ENCODE measurements around the gene CCDC89.

CCDC89 gene

DNA sequence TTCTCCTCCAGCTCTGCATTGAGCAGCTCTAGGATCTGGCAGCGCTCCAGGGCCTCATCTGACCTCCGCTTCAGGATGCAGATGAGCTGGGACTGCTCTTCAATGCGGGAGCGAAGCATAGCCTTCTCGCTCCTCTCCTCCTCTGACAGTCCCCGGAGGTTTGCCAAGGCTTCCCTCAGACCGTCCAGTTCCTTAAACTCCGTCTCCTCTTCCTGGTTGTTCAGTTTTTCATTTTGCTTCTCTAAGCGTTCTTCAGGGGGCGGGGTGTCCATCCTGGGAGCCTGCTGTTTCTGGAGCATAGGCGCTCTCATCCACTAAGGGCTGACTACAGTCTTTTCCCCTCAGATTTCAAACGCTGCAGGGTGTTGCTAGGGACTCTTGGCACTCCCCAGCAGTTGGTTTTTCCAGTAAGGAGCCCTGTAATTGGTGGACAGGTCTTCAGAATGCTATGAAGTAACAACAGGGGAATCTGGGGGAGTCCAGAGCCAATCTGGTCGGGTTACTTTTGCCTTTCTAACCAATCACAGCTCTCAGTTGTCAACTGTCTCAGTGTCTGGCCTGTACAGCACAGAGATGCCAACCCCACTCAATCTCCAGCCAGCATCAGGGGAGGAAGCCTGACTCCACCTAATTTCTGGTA is at the start of gene CCDC89:
Gene CCDC89, minus strand, starts transcription at position 376 of the 640 bp plus-strand sequence. Its CDS starts 65 bp downstream, at position 311.
- peak; percentile 88 for DNase-seq

DNA sequence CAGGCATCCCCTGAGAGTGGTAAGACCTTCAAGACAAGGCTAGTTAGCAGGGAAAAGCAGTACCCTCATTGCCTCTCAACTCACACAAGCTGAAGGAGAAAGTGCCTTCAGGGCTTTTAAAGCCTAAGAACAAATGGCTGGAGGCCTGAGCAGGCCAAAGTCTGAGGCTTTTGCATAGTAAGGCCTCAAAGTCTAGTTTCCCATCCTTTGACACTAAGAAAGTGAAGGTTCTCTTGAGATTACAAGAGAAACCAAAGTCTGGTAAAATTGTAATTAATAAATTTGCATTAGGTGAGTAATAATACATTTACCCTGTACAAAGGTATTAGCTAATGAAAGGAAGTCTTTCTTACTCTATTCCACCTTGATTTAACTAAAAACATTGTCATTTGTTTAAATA is 47.0 kb upstream of the CCDC89 start:
- no peak for DNase-seq

DNA sequence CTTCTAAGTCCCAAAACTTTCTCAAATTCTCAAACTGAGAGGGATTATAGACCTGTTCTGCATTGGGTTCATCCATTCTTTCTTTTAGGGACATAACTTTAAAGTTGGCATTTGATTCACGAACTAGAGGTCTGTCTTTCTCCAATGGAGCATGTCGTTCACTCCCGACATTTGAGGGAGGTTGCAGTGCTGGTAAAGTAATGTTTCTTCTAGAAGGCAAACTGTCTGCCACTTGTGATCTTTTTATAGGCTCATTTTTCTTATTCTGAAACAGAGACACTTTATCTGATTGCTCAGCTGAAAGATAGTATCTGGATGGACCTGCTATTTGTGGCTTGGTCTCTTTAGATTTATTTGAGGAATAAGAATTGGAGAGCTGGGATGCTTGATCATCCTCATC is 40.4 kb upstream of the CCDC89 start:
- no peak for DNase-seq

DNA sequence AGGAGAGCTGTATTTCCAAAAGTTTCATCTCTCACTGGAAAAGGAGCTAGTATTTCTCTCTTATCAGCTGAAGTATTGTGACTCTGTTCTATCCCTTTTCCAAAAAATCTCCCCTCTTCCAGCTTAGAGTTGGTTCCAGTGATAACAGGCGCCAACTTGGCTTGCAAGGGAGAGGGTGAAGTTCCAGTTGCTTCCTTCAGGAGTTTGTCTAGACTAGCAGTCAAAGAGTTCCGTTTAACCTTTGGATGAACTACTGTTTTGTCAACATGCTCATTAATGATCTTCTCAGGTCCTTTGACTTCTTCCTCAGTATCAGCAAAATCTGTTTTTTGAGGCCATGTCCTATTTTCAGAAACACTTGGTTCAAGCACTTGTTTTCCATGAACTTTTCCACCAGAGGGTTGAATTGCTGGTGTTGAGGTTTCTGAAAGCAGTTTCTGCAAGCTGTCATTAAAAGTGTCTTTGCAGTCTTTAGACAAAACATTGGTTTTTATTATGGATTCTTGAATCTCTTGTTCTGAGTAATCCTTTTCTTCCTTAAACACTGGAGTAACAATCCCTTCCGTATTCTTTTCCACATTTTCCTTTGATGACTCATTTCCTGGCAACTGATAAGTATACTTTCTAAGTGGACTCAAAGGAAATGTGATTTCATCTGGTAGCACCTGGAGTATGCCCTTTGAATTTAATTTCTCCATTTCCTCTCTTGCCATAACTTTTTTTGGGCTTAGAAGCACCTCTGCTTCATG is 39.7 kb upstream of the CCDC89 start:
- DNase-seq: no peak

DNA sequence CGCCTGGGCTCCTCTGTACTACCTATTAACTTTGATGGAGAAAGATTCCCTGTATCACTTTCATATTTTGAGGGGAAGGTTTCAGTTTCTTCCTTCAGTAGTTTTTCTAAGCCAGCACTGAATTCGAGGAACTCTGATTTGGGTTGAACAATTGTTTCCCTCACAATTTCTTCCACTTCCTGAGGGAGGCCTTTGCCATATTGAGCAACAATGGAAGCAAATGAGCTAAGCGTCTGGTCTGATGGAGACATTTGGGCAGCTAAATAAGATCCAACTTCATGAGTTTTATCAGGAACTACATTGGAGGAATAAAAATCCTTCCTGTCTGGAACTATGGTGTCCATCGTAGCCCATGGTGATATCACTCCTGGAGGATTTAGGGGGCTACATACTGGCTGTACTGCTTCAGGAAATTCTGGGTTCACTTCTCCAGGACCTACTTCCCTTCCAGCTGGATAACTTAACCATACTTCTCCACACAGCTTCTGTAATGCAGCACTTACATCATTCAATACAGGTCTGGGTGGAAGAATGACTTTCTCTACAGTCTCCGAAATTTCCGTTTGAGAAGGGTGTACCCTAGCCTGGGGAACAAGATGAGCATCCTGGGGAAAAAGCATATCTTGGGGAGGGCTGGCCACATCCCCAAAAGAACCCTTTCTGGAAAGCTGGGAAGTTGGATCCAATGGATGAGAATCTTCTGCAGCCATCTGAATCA is 38.9 kb upstream of the CCDC89 start:
- DNase-seq: no peak

DNA sequence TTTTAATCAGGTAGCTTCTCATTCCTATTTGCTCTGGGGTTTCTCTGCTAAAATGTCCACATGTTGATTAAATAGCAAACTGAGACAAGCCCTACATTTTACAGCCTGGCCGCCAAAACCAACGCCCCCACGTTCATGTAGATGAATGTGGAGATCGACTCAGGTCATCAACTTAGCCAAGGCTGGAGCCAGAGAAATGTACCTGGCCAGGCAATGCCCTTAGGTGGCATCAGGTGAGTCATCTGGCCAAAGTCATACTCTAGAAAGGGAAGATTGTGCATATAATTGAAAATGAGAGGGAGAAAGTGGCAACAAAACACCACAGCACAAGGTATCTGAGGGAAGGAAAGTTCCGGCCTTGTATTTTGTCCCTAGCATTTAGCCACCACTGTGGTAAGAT is 37.1 kb upstream of the CCDC89 start:
- no peak for DNase-seq

DNA sequence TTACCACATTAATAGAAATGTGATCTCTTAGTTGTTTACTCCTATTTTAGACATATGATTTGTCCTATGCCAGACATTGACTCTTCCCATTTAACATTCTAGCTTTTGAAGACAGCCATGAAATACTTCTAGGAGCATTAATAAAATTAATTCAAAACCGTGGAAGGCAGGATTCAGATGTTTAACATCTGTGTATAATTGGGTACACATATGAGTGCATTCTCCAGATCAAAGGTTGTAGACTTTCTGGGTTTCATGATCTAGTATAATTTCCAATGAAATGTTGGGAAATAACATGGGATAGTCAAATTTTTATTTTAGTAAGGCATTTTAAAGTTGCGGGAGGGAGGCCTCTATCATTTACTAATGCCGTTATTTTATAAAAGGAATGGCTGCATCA is 35.2 kb upstream of the CCDC89 start:
- no peak for DNase-seq

DNA sequence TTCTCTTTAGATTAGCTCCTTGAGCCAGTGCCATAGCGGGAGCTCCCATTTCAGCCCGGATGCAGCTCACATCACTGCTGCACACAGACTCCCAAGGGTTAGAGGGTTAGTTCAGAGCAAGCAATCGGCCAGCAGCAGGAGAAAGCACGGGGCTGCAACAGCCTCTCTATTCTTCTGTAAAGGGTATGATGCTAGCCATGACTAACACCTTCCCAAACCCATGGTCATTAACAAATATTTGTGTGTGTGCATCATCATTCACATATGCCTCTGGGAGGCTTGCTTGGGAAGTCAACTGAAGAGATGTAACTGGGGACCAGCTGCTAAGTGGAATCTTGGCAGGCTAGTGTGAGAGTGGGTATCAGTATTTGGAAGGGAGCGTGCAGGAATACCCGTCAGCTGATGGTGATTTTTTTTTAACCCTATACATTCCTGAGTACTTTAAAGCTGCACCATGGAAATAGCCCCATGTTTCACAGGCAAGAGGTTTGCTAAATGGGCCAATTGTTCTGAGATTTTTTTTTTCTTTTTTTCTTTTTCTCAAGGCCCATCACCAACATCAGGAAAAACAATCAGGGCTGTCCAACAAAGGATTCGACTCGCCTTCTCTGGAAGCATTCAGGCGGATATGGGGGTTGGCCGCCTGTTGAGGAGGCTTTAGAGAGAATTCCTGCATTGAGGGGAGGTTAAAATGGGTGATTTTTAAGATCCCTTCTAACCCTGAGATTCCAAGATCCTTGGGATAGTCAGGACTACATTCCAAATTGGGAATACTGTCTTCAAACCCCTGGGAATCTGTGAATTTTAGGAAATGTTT is 33.2 kb upstream of the CCDC89 start:
- peak; percentile 85 for DNase-seq

DNA sequence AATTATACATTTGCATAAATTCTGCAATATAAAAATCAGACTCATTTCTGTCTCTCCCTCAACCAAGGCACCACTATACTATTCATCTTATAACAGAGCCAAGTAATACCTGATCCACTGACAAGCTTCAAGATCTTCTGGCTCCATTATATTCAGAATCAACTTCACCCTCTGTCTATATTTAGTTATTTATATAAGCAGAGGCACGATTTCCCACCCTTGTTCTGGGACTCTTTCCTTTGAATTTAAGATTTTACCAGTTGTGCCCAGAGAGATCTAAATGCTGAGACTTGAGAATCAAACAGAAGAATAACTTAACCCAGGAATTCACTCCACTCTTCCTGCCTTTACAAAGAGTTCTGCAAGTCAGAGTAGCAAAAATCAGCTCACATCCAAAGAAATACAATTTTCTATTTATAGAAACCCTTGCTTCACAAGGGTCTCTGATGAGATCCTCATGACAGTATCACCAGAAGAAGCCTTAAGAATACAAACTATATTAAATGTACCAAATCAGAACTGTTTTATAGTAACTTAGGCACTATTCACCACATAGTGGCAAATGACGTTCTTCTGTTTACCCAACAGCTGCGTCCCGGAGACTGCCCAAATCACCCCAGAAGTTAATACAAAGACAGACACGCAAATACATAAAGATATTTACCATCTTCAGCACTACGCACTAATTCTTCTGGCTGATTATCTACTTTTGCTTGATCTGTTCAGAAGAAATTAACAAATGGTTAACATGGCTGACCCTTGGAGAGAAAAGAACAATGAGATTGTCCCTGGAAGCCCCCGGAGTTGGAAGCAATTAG is 32.3 kb upstream of the CCDC89 start:
- DNase-seq: no peak

DNA sequence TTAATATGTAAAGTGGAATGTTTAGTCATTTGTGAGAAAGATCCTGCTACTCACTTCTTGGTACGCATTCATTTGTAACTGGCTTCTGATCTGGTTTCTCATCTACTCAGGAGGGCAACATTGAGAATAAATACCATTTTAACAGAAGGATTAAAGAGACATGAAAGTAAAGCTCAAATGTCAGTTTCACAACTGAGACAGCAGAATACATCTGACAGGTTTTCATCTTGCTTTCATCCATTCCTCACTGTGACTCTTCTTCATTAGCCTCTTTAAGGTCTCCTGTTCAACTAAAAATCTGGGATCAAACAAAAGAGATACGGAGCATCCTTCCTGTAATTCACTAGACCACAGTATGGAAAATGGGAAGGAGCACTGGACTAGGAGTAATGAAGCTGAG is 31.4 kb upstream of the CCDC89 start:
- no peak for DNase-seq

DNA sequence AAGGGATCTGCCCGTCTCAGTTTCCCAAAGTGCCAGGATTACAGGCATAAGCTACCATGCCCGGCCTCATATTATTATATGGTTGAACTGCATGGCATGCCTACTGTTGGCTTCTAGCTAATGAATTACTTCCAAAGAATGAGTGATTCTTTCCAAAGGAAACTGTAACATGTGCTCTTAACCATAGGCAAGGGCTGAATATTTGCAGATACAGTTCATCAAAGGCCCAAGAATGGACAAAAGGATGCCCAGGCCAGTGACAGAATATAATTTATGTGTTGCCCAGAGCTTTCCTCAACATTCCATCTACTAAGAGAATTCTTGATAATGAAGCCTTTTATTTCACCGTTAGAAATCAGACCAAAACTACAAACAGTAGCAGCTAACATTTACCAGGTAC is 27.0 kb upstream of the CCDC89 start:
- no peak for DNase-seq

DNA sequence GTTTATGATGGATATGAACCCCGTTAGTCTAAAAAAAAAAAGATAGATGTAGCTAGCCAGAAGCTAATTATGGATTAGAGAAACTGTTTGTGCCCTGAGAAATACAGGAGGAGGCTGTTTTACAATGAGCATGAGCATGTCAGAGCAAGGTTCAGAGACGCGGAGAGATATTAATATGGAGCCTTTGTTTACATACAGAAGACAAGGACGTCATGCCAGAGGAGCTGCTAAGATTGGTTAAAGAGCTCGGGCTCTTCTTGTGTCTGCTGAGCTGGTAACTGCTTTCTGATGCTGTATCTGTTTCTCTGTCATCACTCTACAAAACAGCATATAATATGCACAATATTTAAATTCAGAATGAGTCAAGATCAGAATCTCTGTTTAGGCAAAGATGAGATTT is 24.9 kb upstream of the CCDC89 start:
- no peak for DNase-seq

DNA sequence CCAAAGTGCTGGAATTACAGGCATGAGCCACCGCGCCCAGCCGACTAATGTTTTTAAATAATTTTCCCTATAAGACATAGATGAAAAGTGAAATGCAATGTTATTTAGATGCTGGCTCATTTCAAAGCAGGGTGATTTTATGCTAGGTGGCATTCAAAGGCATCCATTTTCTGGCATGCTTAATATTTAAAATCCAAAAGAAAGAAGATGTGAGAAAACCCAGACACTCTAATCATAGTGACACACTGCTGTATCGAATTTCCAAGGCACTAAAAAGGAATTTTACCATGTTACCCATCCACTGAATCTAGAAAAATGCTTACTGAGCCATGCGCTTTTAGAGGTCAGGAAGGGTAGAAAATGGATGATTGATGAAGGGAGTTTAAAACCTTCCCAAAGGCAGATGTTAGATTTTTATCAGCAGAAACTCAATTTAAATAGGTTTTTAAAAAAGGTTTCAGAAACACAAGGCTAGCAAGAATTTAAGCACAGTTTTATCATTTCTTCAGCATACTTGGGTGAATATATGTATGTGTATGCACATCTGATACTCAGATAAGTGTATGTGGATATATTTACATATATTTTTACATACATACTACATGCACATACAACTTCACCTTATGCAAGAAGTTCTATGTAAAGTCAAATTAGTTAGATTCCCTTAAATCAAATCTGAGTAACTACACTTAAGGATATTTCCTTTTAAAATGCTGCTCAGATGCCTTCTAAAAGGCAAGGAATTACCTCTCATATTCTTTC is 24.1 kb upstream of the CCDC89 start:
- no peak for DNase-seq

DNA sequence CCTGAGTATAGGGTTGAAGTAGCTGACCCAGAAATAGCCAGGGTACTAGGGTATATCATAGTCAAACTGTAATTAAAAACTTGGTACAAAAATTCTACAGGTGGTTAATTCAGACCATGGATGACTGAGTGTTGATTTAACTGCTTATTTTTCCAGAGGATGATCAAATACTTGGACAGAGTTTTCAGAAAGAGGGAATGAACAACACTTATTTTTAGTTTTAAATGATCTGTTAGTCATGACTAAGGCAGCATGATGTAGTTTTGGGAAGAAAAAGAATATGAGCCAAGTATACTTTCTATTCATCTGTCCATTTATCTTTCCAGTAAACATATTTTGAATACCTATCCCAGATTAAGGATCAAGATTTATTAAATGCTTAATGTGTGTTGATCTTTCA is 19.8 kb upstream of the CCDC89 start:
- DNase-seq: no peak

DNA sequence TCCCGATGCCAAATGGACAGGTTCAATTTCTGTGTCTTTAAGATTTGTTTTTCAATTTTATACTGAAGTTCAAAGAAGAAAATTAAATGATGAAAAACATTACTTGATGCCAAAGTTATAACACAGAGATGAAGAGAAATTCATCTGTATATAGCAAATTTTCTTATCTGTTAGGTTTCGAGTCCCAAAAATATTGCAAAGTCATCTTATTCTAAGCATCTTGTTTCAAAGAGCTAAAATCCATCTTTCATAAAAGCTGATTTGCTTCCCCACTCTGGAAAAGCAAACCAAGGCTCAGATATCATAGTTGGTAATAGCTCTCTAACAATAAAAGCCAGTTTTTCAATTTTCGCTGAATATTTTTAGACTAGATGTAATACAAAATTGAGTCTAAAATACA is 19.0 kb upstream of the CCDC89 start:
- DNase-seq: no peak

DNA sequence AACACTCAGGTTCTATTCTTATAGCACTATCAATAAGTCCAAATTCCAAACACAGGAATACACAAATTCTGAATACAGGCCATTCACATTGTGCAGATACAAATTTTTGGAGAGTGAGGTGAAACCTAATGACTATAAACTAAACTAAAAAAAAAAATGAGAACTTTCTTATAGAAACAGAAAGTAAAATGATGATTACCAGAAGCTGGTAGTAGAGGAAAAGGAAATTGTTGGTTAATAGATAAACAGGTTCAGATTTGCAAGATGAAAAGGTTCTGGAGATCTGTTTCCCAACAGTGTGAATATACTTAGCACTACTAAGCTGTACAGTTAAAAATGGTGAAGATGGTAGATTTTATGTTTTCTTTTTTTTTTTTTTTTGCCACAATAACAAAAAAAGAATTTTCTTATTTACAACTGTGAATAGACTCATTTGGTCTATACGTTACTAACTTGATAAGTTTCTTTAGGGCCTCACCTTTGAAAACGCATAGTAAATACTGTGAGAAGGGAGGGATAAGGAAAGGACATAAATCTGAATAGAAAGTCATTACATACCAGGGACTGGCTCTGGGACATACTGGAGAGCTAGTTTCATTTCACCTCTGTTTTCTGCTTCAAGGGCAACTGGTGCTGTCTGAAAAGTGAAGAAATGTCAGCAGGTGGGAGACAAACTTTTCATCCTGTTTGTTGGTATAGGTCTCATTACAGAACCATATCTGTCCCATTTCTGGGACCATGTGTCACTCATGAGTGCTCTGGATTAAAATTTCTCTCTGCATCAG is 14.2 kb upstream of the CCDC89 start:
- DNase-seq: no peak

DNA sequence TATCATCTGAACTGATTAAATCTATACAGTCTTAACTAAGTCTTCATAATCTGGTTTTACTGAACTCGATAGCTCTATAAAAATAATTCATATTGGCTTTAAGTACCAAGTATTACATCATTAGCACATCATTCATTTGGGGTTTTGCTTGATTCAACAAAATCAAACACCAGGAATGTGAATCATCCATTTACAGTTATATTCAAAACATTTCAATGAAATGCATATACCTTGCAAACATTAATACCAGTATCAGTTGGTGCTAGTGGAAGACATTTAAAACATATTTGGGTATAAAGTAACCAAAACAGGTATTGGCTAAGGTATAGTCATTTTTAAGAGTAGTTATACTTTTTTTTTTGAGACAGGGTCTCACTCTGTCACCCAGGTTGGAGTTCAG is 12.2 kb upstream of the CCDC89 start:
- DNase-seq: no peak

DNA sequence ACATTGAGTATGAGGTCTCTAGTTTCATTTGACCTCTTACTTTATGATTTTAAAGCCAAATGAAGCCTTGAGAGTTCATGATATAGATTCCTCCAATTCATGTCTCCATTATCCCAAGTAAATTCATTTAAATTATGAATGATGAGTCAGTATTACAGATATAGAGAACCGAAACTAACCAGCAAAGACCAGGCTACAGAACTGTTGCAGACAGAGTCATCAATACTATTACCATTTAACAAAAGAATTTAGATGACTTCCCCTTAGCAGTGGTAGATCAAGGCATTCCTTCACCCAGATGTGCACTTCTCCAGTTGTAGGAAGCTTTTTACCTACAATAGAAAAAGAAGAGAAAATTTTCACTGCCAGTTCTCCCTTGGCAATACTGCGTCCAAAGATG is 11.8 kb upstream of the CCDC89 start:
- no peak for DNase-seq

DNA sequence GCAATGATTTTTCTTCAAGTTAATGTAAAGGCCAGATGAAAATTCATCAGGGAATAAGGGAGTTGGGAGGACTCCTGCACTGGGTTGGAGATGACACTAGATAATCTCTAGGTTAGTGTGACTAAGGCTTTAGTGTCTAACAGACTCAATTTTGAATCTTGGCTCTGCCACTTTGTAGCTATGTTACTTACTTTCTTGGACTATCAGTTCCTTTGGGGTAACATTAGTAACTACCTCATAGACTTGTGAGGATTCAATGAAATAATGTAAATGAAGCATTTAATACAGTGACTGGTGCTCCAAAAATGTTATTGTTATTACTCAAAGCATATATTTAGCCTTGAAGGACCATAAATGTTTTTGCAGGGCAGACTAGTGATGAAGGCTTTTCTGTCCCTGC is 9.6 kb upstream of the CCDC89 start:
- DNase-seq: no peak

DNA sequence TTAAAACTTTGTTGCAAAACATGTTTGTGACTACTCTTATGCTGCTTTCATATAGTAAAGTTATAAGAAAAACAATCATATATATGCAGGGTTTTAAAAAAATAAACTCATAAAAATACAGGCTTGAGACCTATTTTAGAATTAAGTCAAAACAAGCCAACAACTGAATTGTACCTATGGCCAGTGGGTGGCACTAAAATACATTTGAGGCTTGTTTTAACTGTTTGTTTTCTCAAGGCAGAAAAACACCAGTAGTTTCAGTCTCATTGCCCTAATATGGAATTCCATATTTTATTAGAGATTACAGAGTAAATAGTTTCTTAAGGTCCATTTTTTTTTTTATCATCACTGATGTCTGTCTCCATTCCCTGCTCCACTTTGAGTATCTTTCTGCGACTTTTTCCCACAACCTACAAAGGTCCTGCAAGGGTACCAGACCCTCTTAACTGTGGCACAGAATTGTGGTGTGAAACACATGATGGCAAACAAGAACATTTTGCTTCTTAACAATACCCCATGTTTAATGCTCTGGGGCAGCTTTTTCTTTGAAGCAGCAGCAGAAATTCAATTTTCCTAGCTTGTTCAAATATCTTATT is 8.5 kb upstream of the CCDC89 start:
- DNase-seq: no peak
